ENCODE results near the gene TMEM53. TPM values are rescaled to one million over a fixed set of nuclear protein-coding genes. Genes with fewer than 3 reads are reported as not detected.
A peak's percentile ranks its signal among the peaks of the same experiment; 100 is the strongest.

Gene TMEM53
- total RNA-seq (2014; rRNA removed; shearing (Covaris generic)): 1.6 and 17.2 TPM in 2 replicates

DNA sequence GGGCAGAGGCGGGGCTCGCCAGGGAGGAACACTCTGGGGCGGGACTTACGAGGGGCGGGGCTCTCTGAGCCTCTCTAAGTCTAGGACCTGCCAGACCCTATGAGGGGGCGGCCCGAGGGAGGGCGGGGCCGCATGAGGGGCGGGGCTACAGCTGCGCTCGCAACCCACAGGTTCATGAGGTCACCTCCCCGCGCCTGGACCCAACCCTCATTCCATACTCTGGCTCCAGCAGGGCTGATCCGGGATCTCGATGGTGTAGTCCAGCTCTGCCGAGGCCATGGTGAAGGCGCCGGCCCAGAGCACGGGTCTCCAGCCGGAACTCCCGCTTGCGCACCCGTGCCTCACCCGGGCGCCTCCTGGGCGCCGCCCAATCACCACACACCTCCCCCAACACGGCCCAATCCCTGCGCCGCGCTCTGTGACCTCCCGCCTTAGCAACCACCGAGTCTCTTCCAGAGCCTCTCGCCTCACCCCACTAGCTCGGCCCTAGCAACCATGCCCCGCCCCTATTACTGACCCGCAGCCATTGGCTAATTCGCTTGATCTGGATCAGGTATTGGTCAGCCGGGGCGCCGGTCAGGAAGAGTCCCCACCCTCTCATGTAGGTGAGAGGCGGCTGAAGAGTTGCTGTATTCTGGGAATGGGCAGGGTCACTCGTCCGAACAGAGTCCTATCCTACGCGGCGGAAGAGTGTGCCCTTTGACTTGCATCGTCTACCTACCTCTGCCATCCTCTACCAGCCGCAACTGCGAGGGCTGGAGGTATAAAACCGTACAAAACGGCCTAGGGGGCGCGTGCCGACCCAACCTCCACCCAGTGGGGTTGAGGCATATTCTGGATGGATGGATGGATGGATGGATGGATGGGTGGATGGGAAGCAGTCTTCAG, at the start of gene TMEM53, which contains the start of gene ARMH1:
Gene TMEM53, minus strand, starts transcription at position 369 of the 888 bp plus-strand sequence. Its CDS starts 90 bp downstream, at position 279.
Gene ARMH1, plus strand, starts transcription at position 602 of the 888 bp plus-strand sequence. CDS start 14,984 bp downstream, outside the sequence.
- Histone ChIP-seq H3K36me3 (no peaks in the 10 kb centered on the region), H3K4me1 (replicated peaks) (peaks cover 25% of the 10 kb centered on the region), H3K9me3 (replicated peaks) (no peaks in the 10 kb centered on the region), H3K27me3 (replicated peaks) (no peaks in the 10 kb centered on the region), H3K27ac (peak within 1 kb of the TSS; percentile 84), H3K4me3 (peak within 1 kb of the TSS; percentile 70)
- DNase-seq (ENCODE audit: low read depth in 1 of 2, low spot score in 2 of 2): peak; percentile 98 to 99

DNA sequence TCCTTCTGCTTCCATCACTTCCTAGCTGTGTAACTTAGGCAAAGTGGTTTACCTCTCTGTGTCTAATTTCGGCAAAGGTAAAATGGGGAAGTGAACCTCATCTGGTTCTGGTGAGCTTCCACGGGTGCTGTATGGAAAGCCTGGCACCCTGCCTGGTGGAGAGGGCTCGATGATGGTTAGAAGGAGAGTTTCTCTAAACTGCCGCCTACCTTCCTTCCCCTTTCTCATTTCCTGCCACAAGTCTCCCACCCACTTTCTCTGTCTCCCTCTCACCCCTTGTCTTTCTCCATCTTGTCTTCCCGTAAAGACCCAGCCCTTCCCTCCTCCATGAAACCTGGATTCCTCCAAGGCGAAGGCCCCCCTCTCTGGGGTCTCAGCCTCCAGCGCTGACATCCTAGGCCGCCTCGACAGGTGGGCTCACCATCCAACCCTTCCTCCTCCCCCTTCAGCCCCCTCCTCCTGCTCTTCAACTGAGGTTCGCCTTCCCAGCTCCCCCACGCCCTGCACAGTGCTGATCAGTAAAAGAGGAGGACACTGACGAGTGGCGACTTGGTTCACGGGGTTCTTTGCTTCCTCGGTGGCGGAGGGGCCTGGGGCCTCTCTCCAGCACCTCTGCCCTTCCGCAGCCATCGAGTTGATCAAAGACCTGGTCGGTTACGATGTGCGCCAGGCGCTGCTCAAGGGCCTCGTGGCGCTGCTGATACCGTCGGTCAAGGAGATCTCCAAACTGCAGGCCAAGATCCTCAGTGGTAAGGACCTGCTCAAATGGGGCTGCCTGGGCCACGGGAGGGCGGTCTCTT, 49.4 kb upstream of the TMEM53 start:
- Histone ChIP-seq H3K27me3 (replicated peaks) (no peaks in the 10 kb centered on the region), H3K27ac (no peak overlapping the region), H3K9me3 (replicated peaks) (no peaks in the 10 kb centered on the region), H3K4me1 (replicated peaks) (peaks cover 14% of the 10 kb centered on the region), H3K4me3 (no peak overlapping the region), H3K36me3 (no peaks in the 10 kb centered on the region)
- no peak for DNase-seq (ENCODE audit: low read depth in 1 of 2, low spot score in 2 of 2)

DNA sequence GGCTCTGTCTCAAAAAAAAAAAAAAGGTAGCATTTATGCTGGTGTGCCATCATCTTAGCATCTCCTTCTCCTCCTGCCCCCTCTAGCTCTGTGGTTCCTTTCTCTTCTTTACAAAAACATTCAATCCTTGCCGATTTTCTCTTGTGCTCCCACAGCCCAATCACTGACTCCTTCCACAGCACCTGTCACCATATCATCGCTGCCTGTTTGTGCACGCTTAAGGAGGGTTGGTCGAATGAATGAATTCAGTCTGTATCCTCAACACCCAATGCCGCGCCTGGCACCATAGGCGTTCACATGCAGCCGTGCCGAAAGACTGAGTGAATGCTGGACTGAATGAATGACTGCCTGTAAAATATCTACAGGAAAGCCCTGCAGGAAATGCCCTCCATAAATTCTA, 48.8 kb upstream of the TMEM53 start:
- Histone ChIP-seq H3K9me3 (replicated peaks) (no peaks in the 10 kb centered on the region), H3K4me1 (replicated peaks) (peaks cover 14% of the 10 kb centered on the region), H3K27ac (no peak overlapping the region), H3K4me3 (no peak overlapping the region), H3K27me3 (replicated peaks) (no peaks in the 10 kb centered on the region), H3K36me3 (no peaks in the 10 kb centered on the region)
- no peak for DNase-seq (ENCODE audit: low read depth in 1 of 2, low spot score in 2 of 2)

DNA sequence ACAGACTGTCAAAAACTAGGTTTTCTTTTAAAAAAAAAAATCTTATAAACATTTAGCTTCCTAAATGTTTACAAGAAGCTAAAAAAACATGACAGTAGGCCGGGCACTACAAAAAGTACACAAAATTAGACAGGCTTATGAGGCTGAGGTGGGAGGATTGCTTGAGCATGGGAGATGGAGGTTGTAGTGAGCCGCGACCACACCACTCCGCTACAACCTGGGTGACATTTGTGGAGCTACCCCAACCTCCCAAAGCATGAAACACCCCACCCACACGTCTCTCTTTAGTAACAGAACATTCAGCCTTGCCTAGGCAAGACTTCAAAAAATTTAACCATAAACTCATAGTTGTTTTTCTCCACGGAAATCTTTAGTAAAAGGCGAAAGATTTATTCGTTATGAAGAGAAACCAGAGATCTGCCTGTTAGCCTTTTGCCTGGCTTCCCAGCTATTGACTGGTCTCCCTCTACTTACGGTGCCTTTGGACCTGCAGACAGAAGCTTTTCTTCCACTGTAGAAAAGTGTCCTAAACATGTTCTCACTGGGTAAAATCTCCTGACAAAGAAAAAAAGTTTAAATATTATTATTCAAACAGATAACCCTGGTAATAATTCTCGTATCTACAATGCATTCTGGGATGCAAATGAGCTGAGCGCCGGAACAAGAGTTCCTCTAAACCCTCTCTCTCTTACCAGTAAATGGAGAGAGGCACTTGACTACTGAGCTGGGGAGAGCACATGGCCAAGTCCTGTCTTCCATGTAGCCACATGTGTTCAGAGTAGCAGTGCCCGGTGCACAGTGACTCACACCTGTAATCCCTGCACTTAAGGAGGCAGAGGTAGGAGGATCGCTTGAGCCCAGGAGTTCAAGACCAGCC, 47.4 kb upstream of the TMEM53 start:
- Histone ChIP-seq H3K9me3 (replicated peaks) (no peaks in the 10 kb centered on the region), H3K4me3 (no peak overlapping the region), H3K36me3 (no peaks in the 10 kb centered on the region), H3K27ac (peak overlapping the region; percentile 72), H3K4me1 (replicated peaks) (peaks cover 9% of the 10 kb centered on the region), H3K27me3 (replicated peaks) (no peaks in the 10 kb centered on the region)
- DNase-seq (ENCODE audit: low read depth in 1 of 2, low spot score in 2 of 2): peak in 1 of 2 experiments; percentile 29

- Histone ChIP-seq H3K4me1 (replicated peaks) (peaks cover 7% of the 10 kb centered on the region), H3K9me3 (replicated peaks) (no peaks in the 10 kb centered on the region), H3K27me3 (replicated peaks) (no peaks in the 10 kb centered on the region), H3K36me3 (no peaks in the 10 kb centered on the region), H3K27ac (no peak overlapping the region), H3K4me3 (no peak overlapping the region)
- DNase-seq (ENCODE audit: low read depth in 1 of 2, low spot score in 2 of 2): no peak
Observed at GRCh38 chr1:44720281-44720680, 46.0 kb upstream of the TMEM53 start.

GRCh38 chr1:44719318-44719717, 45.0 kb upstream of the TMEM53 start:
- no peaks in the 10 kb centered on the region for H3K27me3 ChIP-seq (replicated peaks)
- no peaks in the 10 kb centered on the region for H3K9me3 ChIP-seq (replicated peaks)
- H3K27ac ChIP-seq: no peak overlapping the region
- DNase-seq (ENCODE audit: low read depth in 1 of 2, low spot score in 2 of 2): no peak
- peaks cover 7% of the 10 kb centered on the region for H3K4me1 ChIP-seq (replicated peaks)
- H3K36me3 ChIP-seq: no peaks in the 10 kb centered on the region
- H3K4me3 ChIP-seq: no peak overlapping the region

- Histone ChIP-seq H3K4me1 (replicated peaks) (peaks cover 7% of the 10 kb centered on the region), H3K4me3 (no peak overlapping the region), H3K27me3 (replicated peaks) (no peaks in the 10 kb centered on the region), H3K36me3 (no peaks in the 10 kb centered on the region), H3K9me3 (replicated peaks) (no peaks in the 10 kb centered on the region), H3K27ac (no peak overlapping the region)
- DNase-seq (ENCODE audit: low read depth in 1 of 2, low spot score in 2 of 2): no peak
Observed at GRCh38 chr1:44718091-44718490, 43.8 kb upstream of the TMEM53 start.

DNA sequence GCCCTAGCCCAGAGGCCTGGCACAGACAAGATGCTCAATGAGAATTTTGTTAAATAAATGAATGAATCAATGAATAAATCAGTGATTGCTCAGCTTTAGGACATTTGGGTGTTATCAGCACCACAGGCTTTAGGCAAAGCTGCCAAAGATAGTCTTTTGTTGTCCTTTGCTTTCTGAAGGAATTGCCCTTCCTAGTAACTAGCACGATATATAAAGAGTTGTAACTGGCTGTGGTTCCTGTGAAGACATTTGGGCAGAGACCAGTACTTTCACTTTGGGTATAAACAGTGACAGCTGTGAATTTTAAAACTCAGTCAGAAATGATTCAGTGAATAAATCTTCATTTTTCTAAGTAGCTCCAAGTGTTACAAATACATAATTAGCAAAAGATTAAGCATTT, 43.4 kb upstream of the TMEM53 start:
- Histone ChIP-seq H3K4me3 (no peak overlapping the region), H3K4me1 (replicated peaks) (peaks cover 7% of the 10 kb centered on the region), H3K36me3 (no peaks in the 10 kb centered on the region), H3K27ac (no peak overlapping the region), H3K9me3 (replicated peaks) (no peaks in the 10 kb centered on the region), H3K27me3 (replicated peaks) (no peaks in the 10 kb centered on the region)
- DNase-seq (ENCODE audit: low read depth in 1 of 2, low spot score in 2 of 2): no peak

DNA sequence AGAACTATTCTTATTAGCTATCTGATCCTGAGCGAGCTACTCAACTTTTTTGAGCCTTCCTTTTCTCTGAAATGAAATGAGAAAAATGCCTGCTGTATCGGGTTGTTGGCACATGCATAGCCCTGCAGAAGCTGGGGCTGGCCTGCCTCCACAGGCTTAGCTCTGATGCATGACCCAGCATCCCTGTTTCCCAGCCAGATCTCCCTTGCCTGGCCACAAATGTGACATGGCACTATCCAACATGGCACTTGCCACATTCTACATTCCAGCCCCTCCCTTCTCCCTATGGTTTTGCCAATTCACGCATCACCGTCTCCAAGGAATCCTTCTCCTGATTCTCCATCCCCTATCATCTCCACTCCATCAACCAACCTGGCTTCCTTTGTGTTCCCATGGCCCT, 42.9 kb upstream of the TMEM53 start:
- Histone ChIP-seq H3K36me3 (no peaks in the 10 kb centered on the region), H3K4me1 (replicated peaks) (peaks cover 7% of the 10 kb centered on the region), H3K4me3 (no peak overlapping the region), H3K9me3 (replicated peaks) (no peaks in the 10 kb centered on the region), H3K27me3 (replicated peaks) (no peaks in the 10 kb centered on the region), H3K27ac (no peak overlapping the region)
- no peak for DNase-seq (ENCODE audit: low read depth in 1 of 2, low spot score in 2 of 2)

DNA sequence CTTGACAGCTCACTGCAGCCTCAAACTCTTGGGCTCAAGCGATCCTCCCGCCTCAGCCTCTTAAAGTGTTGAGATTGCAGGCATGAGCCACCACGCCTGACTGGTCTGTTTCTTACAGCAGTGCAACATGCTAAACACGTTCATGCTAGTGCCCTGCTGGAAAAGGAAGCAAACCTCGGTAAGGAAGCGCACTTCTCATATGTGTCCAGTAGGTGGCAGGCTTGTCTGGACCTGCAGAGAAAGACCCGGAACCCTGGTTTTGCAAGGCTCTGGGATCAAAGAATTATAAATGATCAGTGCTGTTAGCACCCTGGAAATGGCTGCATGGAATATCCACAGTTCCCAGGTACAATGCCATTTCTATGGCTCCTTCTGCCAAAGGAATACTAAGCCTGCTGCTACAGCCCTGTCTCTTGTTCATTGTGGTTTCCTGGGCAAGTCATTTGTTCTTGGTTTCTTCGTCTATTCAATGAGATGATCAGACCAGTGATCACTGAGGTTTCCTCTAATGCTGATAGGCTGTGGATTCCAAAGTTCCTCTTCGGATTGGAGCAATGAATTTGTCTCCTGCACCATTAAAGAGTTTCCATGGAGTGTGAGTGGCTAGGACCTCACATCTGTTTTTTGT, 40.8 kb upstream of the TMEM53 start:
- no peaks in the 10 kb centered on the region for H3K9me3 ChIP-seq (replicated peaks)
- peaks cover 7% of the 10 kb centered on the region; the same call in 1 of the 2 replicates for H3K27me3 ChIP-seq (replicated peaks)
- no peak overlapping the region for H3K4me3 ChIP-seq
- peaks cover 7% of the 10 kb centered on the region for H3K4me1 ChIP-seq (replicated peaks)
- H3K27ac ChIP-seq: no peak overlapping the region
- peak; percentile 57 to 69 for DNase-seq (ENCODE audit: low read depth in 1 of 2, low spot score in 2 of 2)
- H3K36me3 ChIP-seq: no peaks in the 10 kb centered on the region

DNA sequence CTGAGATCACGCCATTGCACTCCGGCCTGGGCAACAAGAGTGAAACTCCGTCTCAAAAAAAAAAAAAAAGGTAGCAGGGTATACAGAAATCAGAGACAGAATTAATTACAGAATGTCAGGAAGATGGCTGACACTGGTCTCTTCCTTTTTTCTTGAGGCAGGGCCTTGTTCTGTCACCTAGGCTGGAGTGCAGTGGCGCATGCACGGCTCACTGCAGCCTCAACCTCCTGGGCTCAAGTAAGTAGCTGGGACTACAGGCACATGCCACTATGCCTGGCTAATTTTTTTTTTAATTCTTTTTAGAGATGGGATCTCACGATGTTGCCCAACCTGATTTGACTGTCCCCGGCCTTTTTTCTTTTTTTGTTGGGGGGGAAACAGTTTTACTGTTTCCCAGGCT, 40.3 kb upstream of the TMEM53 start:
- H3K36me3 ChIP-seq: no peaks in the 10 kb centered on the region
- no peaks in the 10 kb centered on the region; the same call in 1 of the 2 replicates for H3K9me3 ChIP-seq (replicated peaks)
- DNase-seq (ENCODE audit: low read depth in 1 of 2, low spot score in 2 of 2): no peak

DNA sequence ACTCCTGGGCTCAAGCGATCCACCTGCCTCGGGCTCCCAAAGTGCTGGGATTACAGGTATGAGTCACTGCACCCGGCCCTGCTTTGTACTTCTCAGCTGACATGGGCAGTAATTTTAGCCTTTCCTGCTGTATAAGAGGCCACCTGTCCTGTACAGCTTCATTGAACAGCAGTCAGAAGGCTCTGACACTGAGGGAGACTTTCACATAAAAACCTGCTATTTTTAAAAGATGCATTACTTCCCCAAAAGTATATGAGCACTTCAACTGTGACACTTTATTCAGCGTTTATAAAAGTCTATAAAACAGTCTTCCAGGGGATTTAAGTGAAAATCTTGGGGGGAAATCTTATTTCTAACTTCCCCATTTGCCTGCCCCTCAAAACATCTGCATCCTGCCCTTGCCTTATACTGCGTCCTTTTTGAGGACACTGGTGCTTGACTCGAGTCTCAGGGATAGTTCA, 39.1 kb upstream of the TMEM53 start:
- H3K27ac ChIP-seq: no peak overlapping the region
- peaks cover 7% of the 10 kb centered on the region; the same call in 1 of the 2 replicates for H3K27me3 ChIP-seq (replicated peaks)
- no peak for DNase-seq (ENCODE audit: low read depth in 1 of 2, low spot score in 2 of 2)
- no peaks in the 10 kb centered on the region for H3K36me3 ChIP-seq
- H3K4me3 ChIP-seq: no peak overlapping the region
- peaks cover 5% of the 10 kb centered on the region; the same call in 1 of the 2 replicates for H3K4me1 ChIP-seq (replicated peaks)
- no peaks in the 10 kb centered on the region; the same call in 1 of the 2 replicates for H3K9me3 ChIP-seq (replicated peaks)

More for the DNA sequence above, 40.3 kb upstream of the TMEM53 start:
- Histone ChIP-seq H3K4me3 (no peak overlapping the region), H3K4me1 (replicated peaks) (peaks cover 6% of the 10 kb centered on the region), H3K27me3 (replicated peaks) (peaks cover 7% of the 10 kb centered on the region; the same call in 1 of the 2 replicates), H3K27ac (no peak overlapping the region)
